GM19463 (cell line): ENCODE data around the gene BSN.

ENCODE experiments used
- ATAC-seq: cut with Tn5 transposase; IDR thresholded peaks from one replicate; pipeline ENCODE4 v1.9.1; 2021; ENCODE audit warnings: mild to moderate bottlenecking, moderate library complexity; ENCODE audit not compliant: unreplicated experiment

Gene BSN

GRCh38 chr3:49626101-49626581 lies 71.9 kb downstream of the BSN start:
- no peak for ATAC-seq

- no peak for ATAC-seq
These were observed 72.5 kb downstream of the BSN start for GRCh38 chr3:49626796-49627195.

- ATAC-seq: no peak
These were observed 73.4 kb downstream of the BSN start for GRCh38 chr3:49627634-49628033.

GRCh38 chr3:49628249-49628648 lies 74.0 kb downstream of the BSN start:
- no peak for ATAC-seq

GRCh38 chr3:49629451-49629850 lies 75.2 kb downstream of the BSN start:
- ATAC-seq: no peak

DNA sequence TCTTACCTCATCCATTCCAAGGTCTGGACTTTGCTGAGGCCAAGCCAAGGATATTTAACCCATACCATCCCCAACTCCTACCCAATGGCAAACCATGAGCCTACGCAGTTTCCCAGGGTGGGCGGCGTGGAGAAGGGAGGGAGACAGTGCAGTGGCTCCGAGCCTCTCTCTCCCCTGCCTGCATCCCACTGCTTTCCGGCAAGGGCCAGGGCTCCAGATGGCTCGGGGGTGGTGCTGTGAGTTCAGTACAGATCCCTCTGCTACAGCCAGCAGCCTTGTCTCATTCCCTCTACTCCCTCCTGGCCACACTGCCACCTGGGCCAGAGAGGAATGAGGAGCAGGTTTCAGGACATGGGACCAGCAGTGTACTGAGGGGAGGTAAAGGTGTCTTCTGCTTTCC lies 75.6 kb downstream of the BSN start:
- no peak for ATAC-seq

GRCh38 chr3:49630784-49631183 lies 76.5 kb downstream of the BSN start:
- ATAC-seq: no peak

GRCh38 chr3:49634736-49635135 lies 80.5 kb downstream of the BSN start:
- ATAC-seq: no peak

GRCh38 chr3:49636883-49637609 lies 82.8 kb downstream of the BSN start:
- ATAC-seq: no peak

DNA sequence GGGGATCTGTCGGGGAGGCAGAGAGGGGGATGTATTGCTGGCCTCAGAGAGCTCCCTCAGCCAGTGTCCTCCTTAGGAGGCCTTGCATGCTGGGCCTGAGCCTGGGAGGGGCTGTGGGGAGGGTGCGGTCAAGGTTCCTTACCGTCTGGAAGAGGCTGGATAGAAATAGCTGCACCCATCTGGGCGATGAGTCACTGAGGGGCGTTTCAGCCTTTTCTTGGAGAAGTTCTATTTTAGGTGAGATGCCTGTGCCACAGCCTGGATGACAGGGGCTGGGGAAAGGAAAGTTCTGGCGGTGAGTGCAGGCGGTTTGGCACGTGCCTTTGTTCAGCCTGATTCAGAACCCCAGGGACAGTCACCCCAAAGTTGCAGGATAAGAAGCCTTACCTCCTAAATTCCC lies 84.2 kb downstream of the BSN start:
- ATAC-seq: no peak

DNA sequence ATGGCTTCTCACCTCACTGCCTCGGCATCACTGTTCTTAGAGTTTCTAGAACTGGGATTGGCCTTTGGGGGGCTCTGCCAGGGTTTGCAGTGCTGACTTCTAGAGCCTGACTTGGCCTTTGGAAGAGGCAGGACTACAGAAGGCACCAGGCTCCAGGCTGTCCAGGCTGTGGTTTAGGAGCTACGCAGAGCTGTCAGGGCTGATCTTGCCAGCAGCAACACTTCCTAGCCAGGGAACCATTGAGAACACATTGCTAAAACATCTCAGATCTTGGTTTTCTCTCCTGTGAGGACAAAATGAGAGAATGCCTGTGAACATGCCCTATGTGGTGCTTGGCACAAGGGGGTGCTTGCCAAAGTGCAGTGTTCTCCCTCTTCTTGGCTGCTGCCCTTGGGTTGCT lies 85.3 kb downstream of the BSN start:
- ATAC-seq: no peak

DNA sequence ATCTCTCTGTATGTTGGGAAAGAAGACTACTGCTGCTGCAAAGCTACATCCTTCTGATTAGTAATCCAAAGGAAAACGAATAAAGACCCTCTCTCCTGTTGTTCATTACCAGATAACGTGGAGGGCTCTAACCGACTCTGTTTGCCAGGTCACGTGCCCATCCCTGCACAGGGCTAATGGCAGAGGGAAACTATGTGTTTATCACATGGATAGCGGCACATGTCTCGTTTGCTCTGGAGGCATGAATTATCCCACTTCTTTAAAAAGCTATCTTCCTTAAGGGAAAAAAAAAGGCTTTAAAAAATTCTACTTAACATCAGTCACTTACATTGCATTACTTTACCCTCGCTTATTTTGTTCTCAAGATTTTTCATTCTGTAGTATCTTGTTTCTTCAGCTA lies 87.0 kb downstream of the BSN start:
- ATAC-seq: no peak

GRCh38 chr3:49641921-49642707 lies 87.8 kb downstream of the BSN start:
- ATAC-seq: no peak

- no peak for ATAC-seq
These were observed 88.5 kb downstream of the BSN start for GRCh38 chr3:49642708-49643145.

- ATAC-seq: no peak
These were observed 90.4 kb downstream of the BSN start for GRCh38 chr3:49644684-49645083.

GRCh38 chr3:49646236-49646635 lies 92.0 kb downstream of the BSN start:
- no peak for ATAC-seq

DNA sequence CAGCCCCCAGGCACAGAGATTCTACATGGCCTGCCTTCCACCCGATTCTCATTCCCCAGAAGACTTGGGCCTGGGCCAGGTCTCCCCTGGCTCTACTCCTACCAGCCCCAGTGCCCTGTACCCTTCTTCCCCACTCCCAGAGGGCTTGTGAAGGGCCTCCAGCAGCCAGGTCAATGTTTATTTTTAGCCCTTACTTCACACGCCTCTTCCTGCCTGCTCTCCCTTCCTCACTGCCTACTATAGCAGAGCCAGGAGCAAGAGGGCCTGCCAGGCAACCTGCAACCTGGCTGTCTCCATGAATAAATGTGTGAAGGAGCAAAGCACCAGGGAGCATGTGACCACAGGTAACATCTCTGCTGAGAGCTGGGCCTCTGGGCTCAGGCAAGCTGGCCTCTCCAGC lies 93.5 kb downstream of the BSN start:
- no peak for ATAC-seq

- no peak for ATAC-seq
These were observed 94.2 kb downstream of the BSN start for GRCh38 chr3:49648354-49649019.

- no peak for ATAC-seq
These were observed 95.3 kb downstream of the BSN start for GRCh38 chr3:49649576-49649975.

DNA sequence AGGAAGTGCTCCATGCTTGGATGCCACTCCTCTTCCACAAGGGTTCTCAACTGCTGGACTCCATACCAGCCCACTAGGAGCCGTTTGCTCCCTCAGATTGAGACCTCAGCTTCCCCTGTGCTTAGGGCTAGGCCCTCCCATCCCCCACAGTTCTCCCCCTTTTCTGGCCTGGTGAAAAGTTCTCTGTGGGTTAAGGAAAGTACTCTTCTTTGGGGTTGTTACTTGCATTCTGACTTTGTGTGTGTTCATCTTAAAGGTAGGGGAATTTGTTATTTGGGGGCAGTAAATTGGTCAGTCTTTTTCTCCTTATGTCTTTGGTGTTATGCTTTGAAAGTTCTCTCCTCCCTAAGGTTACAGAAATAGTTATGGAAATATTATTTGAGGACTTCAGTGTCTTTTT lies 95.9 kb downstream of the BSN start:
- no peak for ATAC-seq

GRCh38 chr3:49650637-49651036 lies 96.4 kb downstream of the BSN start:
- no peak for ATAC-seq
